LNCAP (cell line): ENCODE data around the gene ETNK2.

Experiments used
- TF ChIP-seq, protein P1 (sequence below): fragments of 450-650 bp; IDR thresholded peaks from 2 replicates; pipeline ENCODE4 v1.5.1; 2017; ENCODE audit warnings: mild to moderate bottlenecking

Gene ETNK2

DNA sequence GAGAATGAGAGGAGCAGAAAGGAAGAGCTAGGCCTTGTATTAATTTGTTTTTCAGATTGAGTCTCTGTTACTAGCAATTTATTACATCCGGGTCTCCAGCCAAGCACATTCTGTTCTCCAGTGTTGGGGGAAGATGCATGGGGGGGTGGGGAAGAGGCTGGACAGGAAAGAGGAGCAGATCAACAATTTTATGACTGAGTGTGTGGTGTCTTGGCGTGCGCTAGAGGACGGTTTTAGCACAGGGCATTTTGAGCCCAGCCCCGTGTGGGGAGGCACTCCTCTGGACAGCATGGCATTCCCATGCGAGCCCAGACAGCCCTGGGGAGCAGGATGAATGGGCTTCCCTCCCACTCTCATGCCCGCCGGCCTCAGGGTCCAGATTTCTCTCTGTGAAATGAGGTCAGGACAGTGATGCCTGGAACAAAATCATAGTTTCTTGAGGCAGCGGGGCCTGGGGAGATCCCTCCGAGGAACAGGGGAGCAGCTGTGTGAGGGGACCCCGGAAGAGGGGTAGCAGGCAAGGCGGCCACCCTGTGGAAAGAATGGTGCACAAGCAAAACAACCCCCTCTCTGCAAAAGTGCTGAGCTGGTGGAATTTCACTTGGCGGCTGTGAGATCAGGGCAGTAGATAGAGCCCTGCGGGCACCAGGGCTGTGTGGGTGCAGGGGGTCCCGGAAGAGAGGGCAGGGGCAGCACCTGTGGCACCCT lies 62.6 kb downstream of the ETNK2 start:
- TF ChIP-seq, protein P1, sequence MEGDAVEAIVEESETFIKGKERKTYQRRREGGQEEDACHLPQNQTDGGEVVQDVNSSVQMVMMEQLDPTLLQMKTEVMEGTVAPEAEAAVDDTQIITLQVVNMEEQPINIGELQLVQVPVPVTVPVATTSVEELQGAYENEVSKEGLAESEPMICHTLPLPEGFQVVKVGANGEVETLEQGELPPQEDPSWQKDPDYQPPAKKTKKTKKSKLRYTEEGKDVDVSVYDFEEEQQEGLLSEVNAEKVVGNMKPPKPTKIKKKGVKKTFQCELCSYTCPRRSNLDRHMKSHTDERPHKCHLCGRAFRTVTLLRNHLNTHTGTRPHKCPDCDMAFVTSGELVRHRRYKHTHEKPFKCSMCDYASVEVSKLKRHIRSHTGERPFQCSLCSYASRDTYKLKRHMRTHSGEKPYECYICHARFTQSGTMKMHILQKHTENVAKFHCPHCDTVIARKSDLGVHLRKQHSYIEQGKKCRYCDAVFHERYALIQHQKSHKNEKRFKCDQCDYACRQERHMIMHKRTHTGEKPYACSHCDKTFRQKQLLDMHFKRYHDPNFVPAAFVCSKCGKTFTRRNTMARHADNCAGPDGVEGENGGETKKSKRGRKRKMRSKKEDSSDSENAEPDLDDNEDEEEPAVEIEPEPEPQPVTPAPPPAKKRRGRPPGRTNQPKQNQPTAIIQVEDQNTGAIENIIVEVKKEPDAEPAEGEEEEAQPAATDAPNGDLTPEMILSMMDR = no peak

DNA sequence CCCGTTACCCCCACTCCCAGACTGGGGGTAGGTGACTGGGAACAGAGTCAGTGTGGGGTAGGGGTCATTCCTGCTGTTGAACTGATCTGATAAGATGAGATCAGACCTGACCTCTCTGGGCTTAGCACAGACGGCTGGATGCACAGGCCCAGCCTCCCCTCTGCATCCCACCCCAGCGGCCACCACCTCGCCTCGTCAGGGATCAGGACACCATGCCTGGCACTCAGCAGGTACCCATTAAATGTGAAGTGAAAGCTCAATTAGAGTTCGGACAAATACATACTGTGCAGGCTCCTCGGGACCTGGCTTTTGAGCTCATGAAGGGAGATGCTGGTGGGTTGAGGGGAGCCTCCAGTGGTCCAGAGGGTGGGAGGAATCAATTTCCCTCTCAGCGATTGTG lies 63.2 kb downstream of the ETNK2 start:
- TF ChIP-seq, protein P1 = no peak

DNA sequence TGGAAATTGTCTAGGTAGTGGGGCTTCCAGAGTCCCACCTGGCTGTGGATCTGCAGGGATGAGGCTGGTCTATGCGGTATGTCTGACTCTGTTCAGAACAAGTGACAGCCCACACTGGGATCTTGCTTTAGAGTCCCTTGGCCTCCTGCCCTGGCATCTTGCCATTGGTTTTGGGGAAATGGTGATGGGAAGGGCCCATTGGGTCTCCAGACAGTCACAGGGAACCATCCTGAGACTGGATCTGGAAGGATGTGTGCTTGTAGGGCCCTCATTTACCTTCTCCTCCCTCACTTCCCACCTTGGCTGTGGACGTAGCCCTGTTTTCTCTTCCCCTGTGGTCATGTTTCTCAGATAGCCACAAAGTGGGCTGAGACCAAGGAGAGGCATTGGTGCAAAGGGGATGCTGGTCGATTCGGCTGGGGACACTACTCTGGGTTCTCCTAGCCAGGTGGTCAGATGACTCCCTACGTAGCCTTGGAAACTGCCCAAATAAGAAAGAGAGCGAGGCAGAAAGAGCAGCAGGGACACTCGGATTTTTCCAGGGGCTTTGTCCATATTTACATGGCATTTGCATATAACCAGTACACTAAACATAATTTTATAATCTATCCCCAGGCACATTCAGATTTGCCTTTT lies 63.8 kb downstream of the ETNK2 start:
- TF ChIP-seq, protein P1 = no peak

DNA sequence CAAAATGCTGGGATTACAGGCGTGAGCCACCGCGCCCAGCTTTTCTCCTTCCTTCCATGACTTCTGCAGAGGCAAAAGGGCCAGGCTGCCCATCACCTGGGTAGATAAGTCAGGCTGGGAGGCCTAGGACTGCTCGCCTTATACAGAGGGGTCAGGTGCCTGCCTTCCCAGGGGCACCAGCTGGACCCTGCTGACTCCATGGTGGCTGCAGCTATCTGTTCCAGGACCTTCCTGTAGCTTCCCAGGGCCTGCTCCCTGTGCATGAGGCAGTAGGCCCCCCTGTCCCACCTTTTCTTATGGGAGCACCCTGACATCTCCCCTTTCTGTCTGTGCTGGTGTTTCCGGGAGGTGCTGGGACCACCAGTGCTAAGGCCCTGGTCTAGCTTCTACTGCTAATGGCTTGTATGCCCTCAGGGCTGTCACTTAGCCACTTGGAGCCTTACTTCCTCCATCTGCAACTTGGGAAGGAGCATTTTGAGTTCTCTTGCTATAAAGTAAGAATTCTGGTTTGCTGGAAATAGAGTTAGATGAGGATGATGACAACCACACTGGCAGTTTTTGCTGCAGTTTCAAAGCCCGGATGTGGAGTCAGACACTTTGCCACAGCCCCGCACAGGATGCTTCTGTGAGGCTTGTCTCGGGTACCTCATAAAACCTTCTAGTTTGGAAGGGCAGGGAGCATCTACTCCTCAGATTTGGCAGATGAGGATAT lies 64.5 kb downstream of the ETNK2 start:
- TF ChIP-seq, protein P1 = no peak

DNA sequence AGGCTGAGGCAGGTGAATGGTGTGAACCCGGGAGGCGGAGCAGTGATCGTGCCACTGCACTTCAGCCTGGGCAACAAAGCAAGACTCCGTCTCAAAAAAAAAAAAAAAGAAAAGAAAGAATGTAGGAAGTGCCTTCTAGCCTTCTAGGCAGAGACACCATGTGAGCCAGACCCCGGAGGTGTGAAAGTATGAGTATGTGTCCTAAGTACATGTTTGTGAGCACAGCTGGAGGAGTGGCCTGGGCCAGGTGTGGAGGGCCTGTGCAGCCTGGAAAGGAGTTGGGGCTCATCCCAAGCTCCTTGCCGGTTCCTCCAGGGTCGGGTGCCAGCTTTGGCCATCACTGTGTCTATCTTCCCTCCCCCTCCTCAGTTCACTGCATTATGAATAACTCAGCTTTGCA lies 66.0 kb downstream of the ETNK2 start:
- TF ChIP-seq, protein P1 = no peak

DNA sequence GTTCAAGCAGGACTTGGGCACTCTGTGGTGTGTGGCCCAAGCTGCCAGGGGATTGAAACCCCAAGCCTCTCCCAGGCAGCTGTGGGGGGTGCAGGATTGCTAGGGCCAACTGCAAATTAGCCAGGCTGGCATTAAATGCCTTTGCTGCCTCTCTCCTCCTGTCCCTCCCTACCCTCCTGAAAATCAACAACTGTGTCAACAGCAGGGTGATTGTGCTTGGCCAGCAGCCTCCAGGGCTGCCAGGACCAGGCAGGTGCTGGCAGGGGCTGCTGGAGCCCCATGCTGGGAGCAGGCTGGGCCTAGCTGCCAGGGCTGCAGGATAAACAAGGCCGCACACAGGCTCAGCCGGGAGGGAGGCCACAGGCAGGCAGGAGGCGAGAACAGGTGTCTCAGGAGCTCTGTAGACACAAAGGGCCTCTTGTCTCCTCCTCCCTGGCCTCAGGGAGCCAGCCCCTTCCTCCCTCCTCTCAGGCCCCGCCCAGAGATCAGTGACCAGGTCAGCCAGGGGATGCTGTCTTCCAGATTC lies 67.5 kb downstream of the ETNK2 start:
- TF ChIP-seq, protein P1 = no peak

DNA sequence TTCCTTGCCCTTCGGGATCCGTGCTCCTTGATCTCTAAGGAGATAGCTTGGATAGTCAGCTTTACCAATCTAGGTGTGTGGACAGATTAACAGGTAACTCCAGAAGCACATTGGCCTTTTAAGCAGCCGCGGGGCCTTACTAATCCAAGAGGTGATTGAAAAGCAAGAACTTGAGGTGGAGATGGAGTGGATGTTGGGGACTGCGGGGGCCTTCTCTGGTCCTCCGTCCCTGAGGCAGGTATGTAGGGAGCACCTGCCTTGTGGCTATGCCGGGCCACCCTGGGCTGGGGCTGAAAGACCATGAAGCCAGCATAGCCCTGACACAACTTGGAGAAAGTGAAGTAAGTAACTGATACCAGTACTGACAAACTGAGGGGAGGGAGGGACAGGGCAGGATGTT lies 68.4 kb downstream of the ETNK2 start:
- TF ChIP-seq, protein P1 = no peak
